Measurements from ENCODE around the gene TMEM69. TPM values are rescaled to one million over a fixed set of nuclear protein-coding genes. Genes with fewer than 3 reads are reported as not detected.
"Not testable (repeated sequence)": the region's sequence is repeated elsewhere in the genome, so short reads cannot be mapped to it uniquely, and the experiment has no call there.

Gene TMEM69
- total and polyA plus RNA-seq, 8 donors, result 7.1 to 35.6 (median 14.2) TPM; not detected in 1

- 67 to 76% (median 70%) methylated on average over 6 of the region's 6 CpGs for WGBS, 5 donors
- TF ChIP-seq POLR2AphosphoS5 (IDR thresholded peaks at IDR 0.05) (no peak), CTCF (IDR thresholded peaks at IDR 0.05) (no peak), EP300 (IDR thresholded peaks at IDR 0.05) (no peak), POLR2A (IDR thresholded peaks at IDR 0.05) (no peak)
- intact Hi-C loops (cut with DNase I; ENCODE audit: low total_unique reads), result no loop called here
- Histone ChIP-seq H3K36me3 (peaks cover 0 to 6% (median 2%) of the 10 kb centered on the region in 4 donors), H3K9me3 (no peaks in the 10 kb centered on the region), H3K27me3 (no peaks in the 10 kb centered on the region), H3K4me1 (peaks cover 18 to 89% (median 57%) of the 10 kb centered on the region in 4 donors), H3K27ac (peak overlapping the region in 1 of 5 donors; percentile 5), H3K4me3 (no peak overlapping the region)
- no peak for DNase-seq
Measured at GRCh38 chr1:45669859-45670655, 17.9 kb upstream of the TMEM69 start.

GRCh38 chr1:45673956-45674355, 14.0 kb upstream of the TMEM69 start:
- intact Hi-C loops (cut with DNase I; ENCODE audit: low total_unique reads), result no loop called here
- no peak overlapping the region for H3K4me3 ChIP-seq
- TF ChIP-seq POLR2A (IDR thresholded peaks at IDR 0.05) (no peak), EP300 (IDR thresholded peaks at IDR 0.05) (no peak), POLR2AphosphoS5 (IDR thresholded peaks at IDR 0.05) (no peak), CTCF (IDR thresholded peaks at IDR 0.05) (no peak)
- 89 to 99% (median 95%) methylated on average over 4 of the region's 4 CpGs for WGBS, 5 donors
- DNase-seq, result no peak
- peaks cover 0 to 6% (median 2%) of the 10 kb centered on the region in 4 donors for H3K36me3 ChIP-seq
- H3K9me3 ChIP-seq, result no peaks in the 10 kb centered on the region
- H3K27me3 ChIP-seq, result no peaks in the 10 kb centered on the region
- no peak overlapping the region for H3K27ac ChIP-seq
- H3K4me1 ChIP-seq, result peaks cover 41 to 96% (median 71%) of the 10 kb centered on the region in 4 donors

GRCh38 chr1:45674478-45674877, 13.5 kb upstream of the TMEM69 start:
- Histone ChIP-seq H3K36me3 (peaks cover 0 to 6% (median 2%) of the 10 kb centered on the region in 4 donors), H3K9me3 (no peaks in the 10 kb centered on the region), H3K27ac (no peak overlapping the region), H3K27me3 (no peaks in the 10 kb centered on the region), H3K4me3 (no peak overlapping the region), H3K4me1 (peaks cover 41 to 96% (median 71%) of the 10 kb centered on the region in 4 donors)
- intact Hi-C loops (cut with DNase I; ENCODE audit: low total_unique reads), result no loop called here
- TF ChIP-seq POLR2AphosphoS5 (IDR thresholded peaks at IDR 0.05) (no peak), POLR2A (IDR thresholded peaks at IDR 0.05) (no peak), EP300 (IDR thresholded peaks at IDR 0.05) (no peak), CTCF (IDR thresholded peaks at IDR 0.05) (no peak)
- 62 to 67% (median 63%) methylated on average over 5 of the region's 5 CpGs for WGBS, 5 donors
- no peak for DNase-seq

- 92 to 97% (median 93%) methylated on average over 7 of the region's 7 CpGs for WGBS, 5 donors
- H3K27me3 ChIP-seq; intact Hi-C loops (cut with DNase I; ENCODE audit: low total_unique reads); H3K4me3 ChIP-seq; H3K9me3 ChIP-seq; DNase-seq; H3K27ac ChIP-seq; H3K36me3 ChIP-seq: not testable (repeated sequence)
- peaks cover 51 to 98% (median 75%) of the 10 kb centered on the region in 4 donors for H3K4me1 ChIP-seq
Measured at GRCh38 chr1:45676553-45676952, 11.4 kb upstream of the TMEM69 start.

- Histone ChIP-seq H3K27me3 (no peaks in the 10 kb centered on the region), H3K4me3 (no peak overlapping the region), H3K4me1 (peaks cover 61 to 99% (median 80%) of the 10 kb centered on the region in 4 donors), H3K9me3 (no peaks in the 10 kb centered on the region), H3K27ac (no peak overlapping the region), H3K36me3 (peaks cover 0 to 6% (median 2%) of the 10 kb centered on the region in 4 donors)
- TF ChIP-seq POLR2A (IDR thresholded peaks at IDR 0.05), result no peak
- no peak for TF ChIP-seq EP300 (IDR thresholded peaks at IDR 0.05)
- intact Hi-C loops (cut with DNase I; ENCODE audit: low total_unique reads), result no loop called here
- WGBS, 5 donors, result 51 to 55% (median 52%) methylated on average over 3 of the region's 3 CpGs
- no peak for DNase-seq
Measured at GRCh38 chr1:45677751-45678245, 10.2 kb upstream of the TMEM69 start.
